ENCODE measurements around the gene TMEM41B. TPM values are rescaled to one million over a fixed set of nuclear protein-coding genes. Genes with fewer than 3 reads are reported as not detected.

TMEM41B gene
- total and polyA plus RNA-seq, 2 of the 8 experiments (the other 6 are each of a cell fraction or from before 2014, with no cell fraction given) = 24.3 to 50.1 TPM

DNA sequence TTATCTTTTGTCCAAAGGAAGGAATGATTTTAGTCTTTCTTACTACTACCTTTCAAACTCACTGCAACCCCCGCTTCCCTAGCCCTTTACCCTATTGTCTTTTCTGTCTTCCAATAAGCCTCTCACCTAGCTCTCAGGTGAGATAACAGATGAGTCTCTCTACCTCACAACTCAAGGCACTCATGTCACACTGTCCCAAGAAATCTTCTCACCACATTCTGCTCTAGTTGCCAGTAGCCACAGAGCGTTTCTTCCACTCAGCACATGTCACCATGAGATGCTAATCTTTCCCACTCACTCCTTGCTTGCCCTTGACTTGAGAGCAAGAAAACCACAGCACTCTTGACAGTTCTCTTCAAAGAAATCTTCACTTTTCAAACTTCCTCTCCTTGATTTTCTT lies 32.7 kb upstream of the TMEM41B start:
- FAIRE-seq (no peak), DNase-seq (ENCODE audit: low read depth in 1 of 2, low spot score in 2 of 2) (no peak)
- Histone ChIP-seq H2BK20ac (ENCODE audit: low read length) (0 out of 2 replicates have a peak overlapping the region, but pooled peaks have one; percentile 56), H2BK15ac (ENCODE audit: low read length) (peak overlapping the region; percentile 95; the same call in 1 of the 2 replicates), H3K18ac (ENCODE audit: extremely low read depth, low read length) (peak overlapping the region; percentile 56), H4K20me1 (replicated peaks in 1 of 2; ENCODE audit: control insufficient read depth in 1 of 2, insufficient read depth in 2 of 2, low read length in 2 of 2) (no peaks in the 10 kb centered on the region), H3K4ac (replicated peaks; ENCODE audit: insufficient read length, low read depth, low read length) (no peak overlapping the region), H3K23ac (ENCODE audit: insufficient read length) (no peak overlapping the region), H3K56ac (replicated peaks; ENCODE audit: insufficient read length, low read depth, low read length) (no peak overlapping the region), H3K79me2 (ENCODE audit: control insufficient read depth in 1 of 2, insufficient read depth in 2 of 2, low read length in 2 of 2) (no peaks in the 10 kb centered on the region), H3K27ac (ENCODE audit: low read depth, low read length) (no peak overlapping the region), H3K23me2 (ENCODE audit: low read depth, low read length) (no peaks in the 10 kb centered on the region), H3K14ac (ENCODE audit: insufficient read length) (no peak overlapping the region), H4K8ac (ENCODE audit: extremely low read depth, insufficient read depth, low read length) (no peak overlapping the region), H3K27me3 (replicated peaks in 1 of 4; ENCODE audit: control insufficient read depth in 3 of 4, extremely low read depth in 1 of 4, insufficient read depth in 3 of 4, low read length in 3 of 4) (no peaks in the 10 kb centered on the region), H2BK12ac (ENCODE audit: low read depth, low read length) (no peak overlapping the region), H4K91ac (replicated peaks; ENCODE audit: insufficient read length, low read length) (no peak overlapping the region), H3K4me2 (ENCODE audit: insufficient read depth in 1 of 2, low read depth in 2 of 2, low read length in 2 of 2) (no peak overlapping the region), H3K4me3 (ENCODE audit: extremely low read depth in 1 of 4, insufficient read depth in 2 of 4, low read depth in 3 of 4, low read length in 4 of 4) (no peak overlapping the region), H3K79me1 (ENCODE audit: low read depth, low read length) (no peaks in the 10 kb centered on the region), H2BK5ac (ENCODE audit: low read depth, low read length) (peak overlapping the region; percentile 31; the same call in 1 of the 2 replicates), H3K9me3 (ENCODE audit: insufficient read depth in 2 of 2, low read depth in 1 of 2, low read length in 1 of 2) (no peaks in the 10 kb centered on the region), H4K5ac (ENCODE audit: insufficient read length, low read depth, low read length) (no peak overlapping the region), H3K36me3 (ENCODE audit: control insufficient read depth in 2 of 4, insufficient read depth in 4 of 4, low read length in 3 of 4) (no peaks in the 10 kb centered on the region), H3K4me1 (replicated peaks in 1 of 4; ENCODE audit: control insufficient read depth in 3 of 4, insufficient read depth in 4 of 4, low read length in 3 of 4) (peaks cover 0 to 10% (median 4%) of the 10 kb centered on the region in 4 experiments; a peak in 2 of 7 replicates), H2AFZ (ENCODE audit: low read length) (0 out of 2 replicates have a peak overlapping the region, but pooled peaks have one; percentile 62), H3K9ac (replicated peaks in 1 of 4; ENCODE audit: extremely low read depth in 1 of 4, low read depth in 3 of 4, low read length in 3 of 4) (no peak overlapping the region), H2BK120ac (replicated peaks; ENCODE audit: low read depth, low read length) (no peak overlapping the region), H2AK5ac (ENCODE audit: low read depth, low read length) (no peak overlapping the region)
- 85% methylated on average over 2 of the region's 2 CpGs; no CpG with 5 or more reads in 1 of the 2 experiments for WGBS, 2 experiments (ENCODE audit: extremely low coverage in 1 of 2, insufficient coverage in 1 of 2, insufficient read length in 1 of 2, insufficient replicate concordance in 2 of 2, low coverage in 1 of 2, low lambda C conversion rate in 2 of 2, missing lambda C conversion rate in 1 of 2)
- TF ChIP-seq POU5F1 (IDR thresholded peaks at IDR 0.05; ENCODE audit: low read depth, low read length) (no peak), KDM5A (IDR thresholded peaks at IDR 0.05; ENCODE audit: low read length) (no peak), SRF (IDR thresholded peaks at IDR 0.05; ENCODE audit: low read depth, low read length) (no peak), CBX5 (IDR thresholded peaks at IDR 0.05; ENCODE audit: low read depth, low read length) (no peak), HDAC2 (IDR thresholded peaks at IDR 0.05; ENCODE audit: borderline replicate concordance in 1 of 2, low read depth in 2 of 2, low read length in 2 of 2) (no peak), TEAD4 (IDR thresholded peaks at IDR 0.05; ENCODE audit: low read depth, low read length) (no peak), EZH2 (IDR thresholded peaks at IDR 0.05; ENCODE audit: low read depth, low read length, severe bottlenecking) (no peak), TBP (IDR thresholded peaks at IDR 0.05; ENCODE audit: low read depth, low read length) (no peak)
- TF ChIP-seq, protein P1, sequence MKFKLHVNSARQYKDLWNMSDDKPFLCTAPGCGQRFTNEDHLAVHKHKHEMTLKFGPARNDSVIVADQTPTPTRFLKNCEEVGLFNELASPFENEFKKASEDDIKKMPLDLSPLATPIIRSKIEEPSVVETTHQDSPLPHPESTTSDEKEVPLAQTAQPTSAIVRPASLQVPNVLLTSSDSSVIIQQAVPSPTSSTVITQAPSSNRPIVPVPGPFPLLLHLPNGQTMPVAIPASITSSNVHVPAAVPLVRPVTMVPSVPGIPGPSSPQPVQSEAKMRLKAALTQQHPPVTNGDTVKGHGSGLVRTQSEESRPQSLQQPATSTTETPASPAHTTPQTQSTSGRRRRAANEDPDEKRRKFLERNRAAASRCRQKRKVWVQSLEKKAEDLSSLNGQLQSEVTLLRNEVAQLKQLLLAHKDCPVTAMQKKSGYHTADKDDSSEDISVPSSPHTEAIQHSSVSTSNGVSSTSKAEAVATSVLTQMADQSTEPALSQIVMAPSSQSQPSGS (IDR thresholded peaks at IDR 0.05; ENCODE audit: low read length) = no peak
- TF ChIP-seq, protein P2, sequence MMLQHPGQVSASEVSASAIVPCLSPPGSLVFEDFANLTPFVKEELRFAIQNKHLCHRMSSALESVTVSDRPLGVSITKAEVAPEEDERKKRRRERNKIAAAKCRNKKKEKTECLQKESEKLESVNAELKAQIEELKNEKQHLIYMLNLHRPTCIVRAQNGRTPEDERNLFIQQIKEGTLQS (IDR thresholded peaks at IDR 0.05; ENCODE audit: insufficient read depth, low read depth, low read length) = no peak
- ChIA-PET CTCF (ENCODE audit: partially characterized antibody) (interaction anchor here (1.0 to 2.8 kb wide), 3 partner anchors 12 to 39 kb away, joined by 3 to 11 read pairs (median 4); no protein-coding TSS in a partner anchor), POLR2A (ENCODE audit: partially characterized antibody) (interaction anchor here (0.9 to 2.1 kb wide), 6 partner anchors 11 to 114 kb away, joined by 3 to 7 read pairs (median 4); partner anchors contain the start of gene ZNF143)

All from H1 (cell line).